ENCODE measurements around the gene UBQLNL. TPM values are rescaled to one million over a fixed set of nuclear protein-coding genes. Genes with fewer than 3 reads are reported as not detected.

Gene UBQLNL
- total RNA-seq, result under 1 TPM in 1 of 4 donors, not detected in 3; 0.25 TPM

DNA sequence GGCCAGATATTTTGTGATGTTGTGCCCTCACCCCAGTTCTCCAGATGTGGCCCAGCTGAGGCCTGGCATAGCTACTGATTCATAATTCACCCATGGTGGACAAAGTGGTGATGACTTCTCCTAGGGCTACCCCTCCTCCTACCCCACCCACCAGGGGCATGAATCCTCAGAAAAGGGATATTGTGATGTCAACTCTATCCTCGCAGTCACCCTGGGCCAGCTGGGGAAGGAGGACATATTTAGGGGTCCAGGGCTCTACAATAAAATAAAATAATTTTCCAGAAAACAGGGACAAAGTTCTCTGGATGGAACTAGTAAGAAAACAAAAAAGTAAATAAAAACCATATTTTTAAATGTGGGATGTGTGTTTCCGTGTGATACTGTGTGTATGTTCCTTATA lies at the start of gene UBQLNL:
TSS of gene UBQLNL (minus strand) at position 101 of the 400 bp plus-strand sequence. CDS start 258 bp downstream, outside the sequence.
- Histone ChIP-seq H3K27ac (no peak within 1 kb of the TSS), H3K36me3 (no peaks in the 10 kb centered on the region), H3K27me3 (no peaks in the 10 kb centered on the region), H3K4me1 (no peaks in the 10 kb centered on the region), H3K4me3 (no peak within 1 kb of the TSS), H3K9me3 (no peaks in the 10 kb centered on the region)
- no peak for TF ChIP-seq POLR2A (IDR thresholded peaks at IDR 0.05)
- TF ChIP-seq, protein P1, sequence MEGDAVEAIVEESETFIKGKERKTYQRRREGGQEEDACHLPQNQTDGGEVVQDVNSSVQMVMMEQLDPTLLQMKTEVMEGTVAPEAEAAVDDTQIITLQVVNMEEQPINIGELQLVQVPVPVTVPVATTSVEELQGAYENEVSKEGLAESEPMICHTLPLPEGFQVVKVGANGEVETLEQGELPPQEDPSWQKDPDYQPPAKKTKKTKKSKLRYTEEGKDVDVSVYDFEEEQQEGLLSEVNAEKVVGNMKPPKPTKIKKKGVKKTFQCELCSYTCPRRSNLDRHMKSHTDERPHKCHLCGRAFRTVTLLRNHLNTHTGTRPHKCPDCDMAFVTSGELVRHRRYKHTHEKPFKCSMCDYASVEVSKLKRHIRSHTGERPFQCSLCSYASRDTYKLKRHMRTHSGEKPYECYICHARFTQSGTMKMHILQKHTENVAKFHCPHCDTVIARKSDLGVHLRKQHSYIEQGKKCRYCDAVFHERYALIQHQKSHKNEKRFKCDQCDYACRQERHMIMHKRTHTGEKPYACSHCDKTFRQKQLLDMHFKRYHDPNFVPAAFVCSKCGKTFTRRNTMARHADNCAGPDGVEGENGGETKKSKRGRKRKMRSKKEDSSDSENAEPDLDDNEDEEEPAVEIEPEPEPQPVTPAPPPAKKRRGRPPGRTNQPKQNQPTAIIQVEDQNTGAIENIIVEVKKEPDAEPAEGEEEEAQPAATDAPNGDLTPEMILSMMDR (IDR thresholded peaks at IDR 0.05 in 4 of 5, conservative IDR thresholded peaks at IDR 0.05 in 1 of 5), result no peak
- intact Hi-C loops (cut with DNase I; ENCODE audit: low total_unique reads) (no loop called here), in situ Hi-C loops (cut with MboI; ENCODE audit: low sequenced_read_pairs in 4 of 4) (no loop called here)
- no peak for ATAC-seq
- DNase-seq, result no peak

GRCh38 chr11:5564259-5565019 lies 47.9 kb upstream of the UBQLNL start:
- TF ChIP-seq POLR2A (IDR thresholded peaks at IDR 0.05), result no peak
- TF ChIP-seq, protein P1 (IDR thresholded peaks at IDR 0.05 in 4 of 5, conservative IDR thresholded peaks at IDR 0.05 in 1 of 5), result no peak
- in situ Hi-C loops (cut with MboI; ENCODE audit: low sequenced_read_pairs in 4 of 4), result no loop called here

DNA sequence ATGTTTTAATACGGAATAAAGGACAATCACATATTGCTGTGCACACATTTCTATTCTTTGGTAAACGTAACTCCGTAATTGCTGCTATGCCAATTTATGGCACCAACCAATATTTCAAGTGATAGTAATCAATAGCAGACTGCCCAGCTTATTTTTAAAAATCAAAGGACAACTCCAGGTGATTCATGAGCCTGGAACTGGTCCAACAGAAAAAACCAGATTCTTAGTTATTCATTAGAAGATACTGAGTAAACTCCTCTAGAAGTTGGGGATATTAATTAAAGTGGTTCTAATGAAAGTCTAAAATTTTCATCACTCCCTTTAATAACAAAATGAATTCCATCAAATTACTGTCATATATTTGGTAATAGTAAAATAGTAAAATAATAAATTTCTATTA lies 41.3 kb upstream of the UBQLNL start:
- no peaks in the 10 kb centered on the region for H3K4me1 ChIP-seq
- H3K9me3 ChIP-seq, result no peaks in the 10 kb centered on the region
- DNase-seq (no peak), ATAC-seq (no peak)
- H3K27me3 ChIP-seq, result no peaks in the 10 kb centered on the region
- intact Hi-C loops (cut with DNase I; ENCODE audit: low total_unique reads), result no loop called here
- in situ Hi-C loops (cut with MboI; ENCODE audit: low sequenced_read_pairs in 4 of 4), result no loop called here
- no peak for TF ChIP-seq POLR2A (IDR thresholded peaks at IDR 0.05)
- TF ChIP-seq, protein P1 (IDR thresholded peaks at IDR 0.05 in 4 of 5, conservative IDR thresholded peaks at IDR 0.05 in 1 of 5), result no peak
- no peak overlapping the region for H3K4me3 ChIP-seq
- no peak overlapping the region for H3K27ac ChIP-seq
- no peaks in the 10 kb centered on the region for H3K36me3 ChIP-seq

More at GRCh38 chr11:5564259-5565019, 47.9 kb upstream of the UBQLNL start:
- H3K36me3 ChIP-seq, result no peaks in the 10 kb centered on the region
- DNase-seq, result no peak
- ATAC-seq, result no peak
- no peaks in the 10 kb centered on the region for H3K4me1 ChIP-seq
- no peak overlapping the region for H3K4me3 ChIP-seq
- intact Hi-C loops (cut with DNase I; ENCODE audit: low total_unique reads), result no loop called here
- H3K27me3 ChIP-seq, result no peaks in the 10 kb centered on the region
- no peak overlapping the region for H3K27ac ChIP-seq
- no peaks in the 10 kb centered on the region for H3K9me3 ChIP-seq

- H3K27ac ChIP-seq, result no peak overlapping the region
- H3K4me3 ChIP-seq, result no peak overlapping the region
- H3K4me1 ChIP-seq, result no peaks in the 10 kb centered on the region
- no peak for DNase-seq
- intact Hi-C loops (cut with DNase I; ENCODE audit: low total_unique reads), result no loop called here
- no peak for ATAC-seq
- H3K9me3 ChIP-seq, result no peaks in the 10 kb centered on the region
- TF ChIP-seq POLR2A (IDR thresholded peaks at IDR 0.05), result no peak
- TF ChIP-seq, protein P1 (IDR thresholded peaks at IDR 0.05 in 4 of 5, conservative IDR thresholded peaks at IDR 0.05 in 1 of 5), result no peak
- no peaks in the 10 kb centered on the region for H3K27me3 ChIP-seq
- in situ Hi-C loops (cut with MboI; ENCODE audit: low sequenced_read_pairs in 4 of 4), result no loop called here
- H3K36me3 ChIP-seq, result no peaks in the 10 kb centered on the region
These were observed 40.2 kb upstream of the UBQLNL start for GRCh38 chr11:5556596-5557188.

Measured in gastrocnemius medialis (tissue), 4 donors.